Measurements from ENCODE around the gene PDLIM4. TPM values are rescaled to one million over a fixed set of nuclear protein-coding genes. Genes with fewer than 3 reads are reported as not detected.
A peak's percentile ranks its signal among the peaks of the same experiment; 100 is the strongest.

The PDLIM4 gene
- total and polyA plus RNA-seq, 2 experiments from 2014 or later: 25.2 to 31.8 TPM

DNA sequence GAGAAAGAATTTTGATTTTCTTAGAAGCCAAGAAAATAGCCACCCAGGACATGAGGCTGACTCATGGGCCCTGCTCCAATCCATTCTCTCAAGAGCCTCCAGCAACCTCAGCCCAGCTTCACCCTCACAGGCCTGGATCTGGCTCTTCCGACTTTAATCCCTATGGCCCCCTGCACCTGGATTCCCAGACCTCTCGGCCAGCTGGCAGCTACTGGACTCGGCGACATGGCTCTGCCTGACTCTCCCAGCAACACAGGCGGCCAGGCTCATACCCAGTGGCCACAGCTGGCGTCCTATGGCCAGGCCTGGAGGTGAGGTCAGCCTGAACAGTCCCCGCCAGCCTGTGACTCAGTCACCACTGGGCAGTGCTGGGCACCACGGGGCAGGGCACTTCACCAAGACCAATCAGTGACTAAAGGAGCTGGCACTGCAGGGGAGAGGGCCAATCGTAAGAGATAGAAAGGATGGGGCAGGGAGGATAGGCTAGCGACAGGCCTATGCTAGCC is 6.2 kb upstream of the PDLIM4 start:
- Mint-ChIP-seq H3K27me3 (ENCODE audit: insufficient read depth, low read depth, poor library complexity) (peaks cover 5% of the 10 kb centered on the region), H3K27ac (no peak overlapping the region), H3K4me1 (peaks cover 6% of the 10 kb centered on the region), H3K9me3 (no peaks in the 10 kb centered on the region), H3K36me3 (ENCODE audit: low read depth) (no peaks in the 10 kb centered on the region), H3K4me3 (no peak overlapping the region)
- ATAC-seq (no peak), DNase-seq (ENCODE audit: low spot score) (no peak)
- Histone ChIP-seq H3K4me2 (no peak overlapping the region), H2AFZ (peak overlapping the region; percentile 89), H3K36me3 (ENCODE audit: insufficient read depth) (no peaks in the 10 kb centered on the region), H3K4me3 (no peak overlapping the region), H3F3A (replicated peaks; ENCODE audit: low read depth) (no peaks in the 10 kb centered on the region), H3K27me3 (ENCODE audit: insufficient read depth) (peaks cover 3% of the 10 kb centered on the region; the same call in 1 of the 2 replicates), H3K79me2 (replicated peaks; ENCODE audit: insufficient read depth) (no peaks in the 10 kb centered on the region), H3K9me2 (ENCODE audit: insufficient read depth) (no peaks in the 10 kb centered on the region), H3K27ac (ENCODE audit: low read depth) (no peak overlapping the region), H3K4me1 (ENCODE audit: insufficient read depth) (peaks cover 3% of the 10 kb centered on the region; the same call in 1 of the 2 replicates), H4K20me1 (replicated peaks; ENCODE audit: insufficient read depth) (no peaks in the 10 kb centered on the region)
- TF ChIP-seq ZNF114 (CRISPR knock-in tag; IDR thresholded peaks at IDR 0.05) (no peak), STAT1 (IDR thresholded peaks at IDR 0.05; ENCODE audit: unreplicated experiment) (no peak), NANOG (IDR thresholded peaks at IDR 0.05; ENCODE audit: borderline replicate concordance) (no peak), CREB1 (CRISPR knock-in tag; IDR thresholded peaks at IDR 0.05; ENCODE audit: low read depth) (no peak), POLR2AphosphoS5 (IDR thresholded peaks at IDR 0.05; ENCODE audit: low read depth) (no peak), JUNB (IDR thresholded peaks at IDR 0.05; ENCODE audit: unreplicated experiment) (no peak)
- TF ChIP-seq, protein P1, sequence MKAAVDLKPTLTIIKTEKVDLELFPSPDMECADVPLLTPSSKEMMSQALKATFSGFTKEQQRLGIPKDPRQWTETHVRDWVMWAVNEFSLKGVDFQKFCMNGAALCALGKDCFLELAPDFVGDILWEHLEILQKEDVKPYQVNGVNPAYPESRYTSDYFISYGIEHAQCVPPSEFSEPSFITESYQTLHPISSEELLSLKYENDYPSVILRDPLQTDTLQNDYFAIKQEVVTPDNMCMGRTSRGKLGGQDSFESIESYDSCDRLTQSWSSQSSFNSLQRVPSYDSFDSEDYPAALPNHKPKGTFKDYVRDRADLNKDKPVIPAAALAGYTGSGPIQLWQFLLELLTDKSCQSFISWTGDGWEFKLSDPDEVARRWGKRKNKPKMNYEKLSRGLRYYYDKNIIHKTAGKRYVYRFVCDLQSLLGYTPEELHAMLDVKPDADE (IDR thresholded peaks at IDR 0.05): no peak
- TF ChIP-seq, protein P2, sequence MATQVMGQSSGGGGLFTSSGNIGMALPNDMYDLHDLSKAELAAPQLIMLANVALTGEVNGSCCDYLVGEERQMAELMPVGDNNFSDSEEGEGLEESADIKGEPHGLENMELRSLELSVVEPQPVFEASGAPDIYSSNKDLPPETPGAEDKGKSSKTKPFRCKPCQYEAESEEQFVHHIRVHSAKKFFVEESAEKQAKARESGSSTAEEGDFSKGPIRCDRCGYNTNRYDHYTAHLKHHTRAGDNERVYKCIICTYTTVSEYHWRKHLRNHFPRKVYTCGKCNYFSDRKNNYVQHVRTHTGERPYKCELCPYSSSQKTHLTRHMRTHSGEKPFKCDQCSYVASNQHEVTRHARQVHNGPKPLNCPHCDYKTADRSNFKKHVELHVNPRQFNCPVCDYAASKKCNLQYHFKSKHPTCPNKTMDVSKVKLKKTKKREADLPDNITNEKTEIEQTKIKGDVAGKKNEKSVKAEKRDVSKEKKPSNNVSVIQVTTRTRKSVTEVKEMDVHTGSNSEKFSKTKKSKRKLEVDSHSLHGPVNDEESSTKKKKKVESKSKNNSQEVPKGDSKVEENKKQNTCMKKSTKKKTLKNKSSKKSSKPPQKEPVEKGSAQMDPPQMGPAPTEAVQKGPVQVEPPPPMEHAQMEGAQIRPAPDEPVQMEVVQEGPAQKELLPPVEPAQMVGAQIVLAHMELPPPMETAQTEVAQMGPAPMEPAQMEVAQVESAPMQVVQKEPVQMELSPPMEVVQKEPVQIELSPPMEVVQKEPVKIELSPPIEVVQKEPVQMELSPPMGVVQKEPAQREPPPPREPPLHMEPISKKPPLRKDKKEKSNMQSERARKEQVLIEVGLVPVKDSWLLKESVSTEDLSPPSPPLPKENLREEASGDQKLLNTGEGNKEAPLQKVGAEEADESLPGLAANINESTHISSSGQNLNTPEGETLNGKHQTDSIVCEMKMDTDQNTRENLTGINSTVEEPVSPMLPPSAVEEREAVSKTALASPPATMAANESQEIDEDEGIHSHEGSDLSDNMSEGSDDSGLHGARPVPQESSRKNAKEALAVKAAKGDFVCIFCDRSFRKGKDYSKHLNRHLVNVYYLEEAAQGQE (IDR thresholded peaks at IDR 0.05; ENCODE audit: unreplicated experiment): no peak

DNA sequence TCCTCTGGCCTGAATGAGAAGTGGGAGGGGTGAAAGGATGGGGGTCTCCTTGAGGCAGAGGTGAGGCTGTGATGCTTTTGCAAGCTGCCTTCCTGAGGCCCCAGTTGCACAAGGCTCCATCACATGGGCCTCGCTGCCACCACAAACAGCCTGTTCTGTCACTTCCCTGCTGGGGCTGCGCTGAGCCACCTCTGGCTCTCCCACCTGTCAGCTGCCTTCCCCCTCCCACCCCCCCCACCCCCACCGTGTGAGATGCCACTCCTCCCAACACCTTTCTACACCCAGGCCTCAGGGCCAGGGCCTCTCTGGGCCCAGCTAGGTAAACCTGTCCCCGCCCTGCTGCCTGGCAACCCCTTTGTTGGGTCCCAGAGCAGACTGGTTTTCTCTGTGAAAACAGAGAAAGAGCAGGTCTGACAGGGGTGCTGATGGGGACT is 4.5 kb upstream of the PDLIM4 start:
- H3K27ac Mint-ChIP-seq: no peak overlapping the region
- Histone ChIP-seq H2AFZ (no peak overlapping the region), H3K4me3 (no peak overlapping the region), H4K20me1 (replicated peaks; ENCODE audit: insufficient read depth) (no peaks in the 10 kb centered on the region), H3K36me3 (ENCODE audit: insufficient read depth) (no peaks in the 10 kb centered on the region), H3K9me2 (ENCODE audit: insufficient read depth) (no peaks in the 10 kb centered on the region), H3K4me1 (ENCODE audit: insufficient read depth) (peaks cover 12% of the 10 kb centered on the region), H3K79me2 (replicated peaks; ENCODE audit: insufficient read depth) (no peaks in the 10 kb centered on the region), H3K4me2 (no peak overlapping the region), H3F3A (replicated peaks; ENCODE audit: low read depth) (0 out of 2 replicates have a peak, but pooled peaks cover under 1% of the 10 kb centered on the region), H3K27ac (ENCODE audit: low read depth) (no peak overlapping the region), H3K27me3 (ENCODE audit: insufficient read depth) (peaks cover 8% of the 10 kb centered on the region; the same call in 1 of the 2 replicates)
- no peaks in the 10 kb centered on the region for H3K9me3 Mint-ChIP-seq
- H3K4me1 Mint-ChIP-seq: peaks cover 11% of the 10 kb centered on the region
- ATAC-seq (no peak), DNase-seq (ENCODE audit: low spot score) (no peak)
- no peak overlapping the region for H3K4me3 Mint-ChIP-seq
- peaks cover 9% of the 10 kb centered on the region for H3K27me3 Mint-ChIP-seq (ENCODE audit: insufficient read depth, low read depth, poor library complexity)
- no peaks in the 10 kb centered on the region for H3K36me3 Mint-ChIP-seq (ENCODE audit: low read depth)
- TF ChIP-seq, protein P1 (IDR thresholded peaks at IDR 0.05): no peak
- TF ChIP-seq STAT1 (IDR thresholded peaks at IDR 0.05; ENCODE audit: unreplicated experiment) (no peak), POLR2AphosphoS5 (IDR thresholded peaks at IDR 0.05; ENCODE audit: low read depth) (no peak), EZH2phosphoT487 (IDR thresholded peaks at IDR 0.05; ENCODE audit: unreplicated experiment) (no peak), EZH2 (IDR thresholded peaks at IDR 0.05; ENCODE audit: low read depth, unreplicated experiment) (no peak), JUNB (IDR thresholded peaks at IDR 0.05; ENCODE audit: unreplicated experiment) (no peak), ZNF114 (CRISPR knock-in tag; IDR thresholded peaks at IDR 0.05) (no peak)
- TF ChIP-seq, protein P2 (IDR thresholded peaks at IDR 0.05; ENCODE audit: unreplicated experiment): no peak

Data from GM23338 (cell line).